Measurements from ENCODE around the gene BOLA2B.

DNA sequence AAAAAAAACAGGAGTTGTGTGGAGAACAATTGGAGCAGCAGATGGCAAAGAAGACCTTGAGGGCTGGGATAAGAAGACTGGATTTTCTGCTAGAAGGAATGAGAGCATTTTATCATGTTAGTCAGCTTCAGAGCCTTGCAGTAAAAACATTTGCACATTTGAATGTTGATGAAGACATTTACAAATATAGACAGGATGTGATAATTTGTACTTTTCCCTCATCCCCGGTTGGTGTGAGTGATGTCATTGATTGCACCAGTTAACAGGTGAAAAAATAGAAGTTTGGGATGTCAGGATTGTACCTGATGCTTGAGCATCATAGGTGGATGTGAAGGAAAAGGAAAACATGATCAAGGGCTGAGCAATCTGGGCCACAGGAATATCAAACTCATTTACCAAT is 47.8 kb downstream of the BOLA2B start:
- TF ChIP-seq, protein P1, sequence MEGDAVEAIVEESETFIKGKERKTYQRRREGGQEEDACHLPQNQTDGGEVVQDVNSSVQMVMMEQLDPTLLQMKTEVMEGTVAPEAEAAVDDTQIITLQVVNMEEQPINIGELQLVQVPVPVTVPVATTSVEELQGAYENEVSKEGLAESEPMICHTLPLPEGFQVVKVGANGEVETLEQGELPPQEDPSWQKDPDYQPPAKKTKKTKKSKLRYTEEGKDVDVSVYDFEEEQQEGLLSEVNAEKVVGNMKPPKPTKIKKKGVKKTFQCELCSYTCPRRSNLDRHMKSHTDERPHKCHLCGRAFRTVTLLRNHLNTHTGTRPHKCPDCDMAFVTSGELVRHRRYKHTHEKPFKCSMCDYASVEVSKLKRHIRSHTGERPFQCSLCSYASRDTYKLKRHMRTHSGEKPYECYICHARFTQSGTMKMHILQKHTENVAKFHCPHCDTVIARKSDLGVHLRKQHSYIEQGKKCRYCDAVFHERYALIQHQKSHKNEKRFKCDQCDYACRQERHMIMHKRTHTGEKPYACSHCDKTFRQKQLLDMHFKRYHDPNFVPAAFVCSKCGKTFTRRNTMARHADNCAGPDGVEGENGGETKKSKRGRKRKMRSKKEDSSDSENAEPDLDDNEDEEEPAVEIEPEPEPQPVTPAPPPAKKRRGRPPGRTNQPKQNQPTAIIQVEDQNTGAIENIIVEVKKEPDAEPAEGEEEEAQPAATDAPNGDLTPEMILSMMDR (IDR thresholded peaks at IDR 0.05): no peak
- TF ChIP-seq POLR2AphosphoS5 (IDR thresholded peaks at IDR 0.05): no peak
